Hindlimb muscle (tissue), 1 donor: ENCODE measurements around the gene EIF2S2. TPM values are rescaled to one million over a fixed set of nuclear protein-coding genes. Genes with fewer than 3 reads are reported as not detected.

ENCODE experiments used
- DNase-seq: peaks from one replicate; pipeline ENCODE4 v3.0.0-alpha.2; 2013
- polyA plus RNA-seq: library from polyadenylated mRNA; unstranded; fragments of 120-200 nt; gene quantifications from one replicate; pipeline ENCODE4 v1.2.1, GENCODE V29; 2013; ENCODE audit not compliant: insufficient read length

EIF2S2 gene
- polyA plus RNA-seq, 1 donor, result 41.2 TPM

DNA sequence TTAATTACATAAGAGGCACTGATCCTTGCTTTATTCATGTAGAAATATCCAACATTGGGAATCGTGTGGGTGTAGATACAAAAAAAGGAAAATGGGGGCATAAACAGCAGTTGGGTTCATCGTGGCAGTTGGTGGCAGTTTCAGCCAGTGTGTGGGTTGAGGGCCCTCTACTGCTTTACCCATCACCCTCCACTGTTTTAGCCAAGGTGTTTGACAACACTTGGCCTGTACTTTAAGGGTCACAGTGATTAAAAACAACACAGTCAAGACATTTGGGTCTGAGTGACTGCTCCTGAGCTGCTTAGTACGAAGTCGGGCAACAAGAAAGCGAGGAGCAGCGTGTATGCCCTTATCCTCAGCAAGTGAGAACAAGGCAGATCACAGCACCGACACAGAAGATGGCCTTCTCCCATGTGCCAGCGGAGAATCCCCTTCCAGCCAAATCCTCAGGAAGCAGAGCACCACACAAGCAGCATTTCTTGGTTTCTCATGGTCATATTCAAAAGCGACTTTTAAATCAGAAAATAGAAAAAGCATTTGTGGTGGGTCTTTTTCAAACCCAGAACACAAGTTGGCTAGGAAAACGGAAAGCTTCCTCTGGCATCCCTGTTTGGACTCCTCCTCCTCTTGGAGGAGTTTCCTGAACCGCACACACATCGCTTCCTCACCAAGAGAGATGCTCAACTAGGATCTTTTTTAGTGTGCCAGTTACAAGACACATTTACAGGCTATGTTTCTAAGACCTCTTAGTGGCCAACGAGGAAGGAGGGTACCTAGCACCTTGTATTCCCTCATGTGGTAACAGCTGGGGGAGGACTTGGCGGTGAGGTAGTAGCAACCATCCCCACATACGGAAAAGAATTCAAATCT lies 23.5 kb downstream of the EIF2S2 start:
- no peak for DNase-seq

DNA sequence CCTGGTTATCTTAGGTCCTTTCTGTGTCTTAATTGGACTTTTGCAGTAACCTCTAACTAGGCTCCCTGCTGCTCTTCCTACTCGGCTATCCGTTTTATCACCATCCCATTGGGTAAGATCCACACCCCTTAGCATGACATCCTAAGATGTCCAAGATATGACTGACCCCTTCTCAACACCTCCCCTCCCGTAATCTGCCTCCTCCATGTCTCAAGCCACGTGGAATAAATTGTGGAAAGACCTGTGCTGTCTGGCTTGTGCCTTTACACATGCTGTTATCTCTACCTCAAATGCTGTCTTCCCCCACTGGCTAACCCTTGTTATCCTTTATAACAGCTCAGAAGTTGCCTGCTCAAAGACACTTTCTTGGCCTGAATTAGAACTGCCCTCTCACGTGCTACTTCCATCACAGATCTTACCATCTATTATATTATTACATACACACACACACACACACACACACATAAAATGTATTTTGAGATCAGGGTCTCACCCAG lies 26.5 kb downstream of the EIF2S2 start:
- DNase-seq, result no peak

DNA sequence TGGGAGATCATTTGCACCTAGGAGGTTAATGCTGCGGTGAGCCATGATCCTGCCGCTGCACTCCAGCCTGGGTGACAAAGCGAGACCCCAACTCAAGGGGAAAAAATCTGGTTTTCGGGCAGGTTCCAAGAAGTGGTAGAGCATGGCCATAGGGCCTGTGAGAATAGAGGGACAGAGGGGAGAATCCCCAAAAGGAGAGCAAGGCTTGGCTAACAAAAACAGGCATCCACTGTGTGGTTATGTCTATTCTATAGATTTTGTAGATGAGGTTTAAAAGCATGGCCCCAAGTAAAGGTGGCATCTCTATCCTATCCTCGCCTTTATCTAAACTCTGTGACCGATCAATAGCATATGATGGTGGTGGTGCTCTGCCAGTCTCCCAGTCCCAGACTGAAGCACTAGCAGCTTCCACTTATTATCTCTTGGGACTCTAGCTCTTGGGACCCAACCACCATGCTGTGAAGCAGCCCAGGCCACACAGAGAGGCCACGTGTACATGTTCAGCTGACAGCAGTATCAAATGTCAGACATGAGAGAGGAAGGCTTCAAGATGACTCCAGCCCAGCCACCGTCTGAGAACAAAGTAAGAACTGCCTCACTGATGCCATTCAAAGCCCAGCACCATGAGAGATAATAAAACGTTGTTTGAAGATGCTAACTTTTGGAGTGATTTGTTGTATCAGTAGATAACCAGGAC lies 27.7 kb downstream of the EIF2S2 start:
- no peak for DNase-seq

DNA sequence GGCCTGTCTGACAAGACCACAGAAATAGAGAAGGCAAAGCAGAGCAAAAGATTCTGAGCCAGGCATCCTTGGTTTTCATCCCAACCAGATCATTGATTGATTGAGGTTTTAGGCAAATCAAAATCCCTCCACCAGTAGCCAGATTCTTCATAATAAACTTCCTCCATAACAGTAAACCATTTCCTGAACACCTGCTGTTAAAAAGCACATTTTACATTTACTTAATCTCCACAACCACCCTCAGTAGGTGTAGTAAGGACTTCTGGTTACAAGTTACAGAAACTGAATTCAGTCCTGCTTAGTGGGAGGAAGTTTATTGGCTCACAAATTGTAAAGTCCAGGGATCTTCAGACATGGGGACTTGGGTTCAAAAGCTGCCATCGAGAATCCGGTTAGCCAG lies 28.3 kb downstream of the EIF2S2 start:
- DNase-seq, result no peak

DNA sequence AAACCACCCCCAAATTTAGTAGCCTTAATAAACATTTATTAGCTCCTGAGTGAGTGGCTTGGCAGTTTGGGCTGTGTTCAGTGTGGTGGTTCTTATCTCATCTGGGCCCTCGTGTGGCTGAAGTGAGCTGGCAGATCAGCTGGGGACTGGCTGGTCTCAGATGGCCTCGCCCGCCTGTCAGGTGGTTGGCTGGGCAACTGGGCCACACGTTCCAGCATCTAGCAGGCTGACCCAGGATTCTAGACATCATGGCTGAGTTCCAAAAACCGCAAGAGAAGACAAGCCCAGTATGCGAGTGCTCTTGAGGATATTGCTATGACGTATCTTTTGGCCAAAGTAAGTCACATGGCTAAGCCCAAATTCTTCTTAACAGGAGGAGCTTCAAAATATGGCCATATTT lies 28.9 kb downstream of the EIF2S2 start:
- DNase-seq, result peak; percentile 29

DNA sequence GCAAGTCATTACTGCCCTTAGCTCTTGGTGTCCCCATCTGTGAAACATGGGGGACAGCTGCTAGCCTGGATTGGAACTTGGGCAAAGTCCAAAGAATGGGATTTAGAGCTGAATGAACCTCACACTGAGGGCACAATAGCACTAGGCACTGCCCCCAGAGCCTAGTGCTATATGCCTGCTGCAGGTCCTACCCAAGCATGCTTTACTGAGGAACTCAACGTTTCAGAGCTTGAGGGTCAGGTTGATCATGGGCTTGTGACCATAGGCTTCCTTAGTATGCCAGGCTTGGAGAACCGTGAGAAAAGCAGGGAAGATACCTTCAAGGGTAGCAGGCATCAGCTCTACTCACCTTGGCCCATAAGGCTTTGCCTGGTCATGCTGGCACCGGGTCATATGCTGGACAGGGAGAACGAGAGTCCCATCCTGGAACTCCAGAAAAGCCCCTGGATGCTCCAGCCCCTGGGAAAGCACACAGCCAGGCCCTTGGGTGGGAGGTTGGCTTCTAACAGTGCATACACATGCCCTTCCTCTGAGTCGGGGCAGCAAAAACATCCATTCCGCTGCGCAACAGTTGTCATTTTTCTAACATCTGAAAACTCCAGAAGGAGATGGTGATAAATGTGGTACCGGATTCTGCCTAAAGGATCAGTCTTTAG lies 29.7 kb downstream of the EIF2S2 start:
- DNase-seq, result no peak

DNA sequence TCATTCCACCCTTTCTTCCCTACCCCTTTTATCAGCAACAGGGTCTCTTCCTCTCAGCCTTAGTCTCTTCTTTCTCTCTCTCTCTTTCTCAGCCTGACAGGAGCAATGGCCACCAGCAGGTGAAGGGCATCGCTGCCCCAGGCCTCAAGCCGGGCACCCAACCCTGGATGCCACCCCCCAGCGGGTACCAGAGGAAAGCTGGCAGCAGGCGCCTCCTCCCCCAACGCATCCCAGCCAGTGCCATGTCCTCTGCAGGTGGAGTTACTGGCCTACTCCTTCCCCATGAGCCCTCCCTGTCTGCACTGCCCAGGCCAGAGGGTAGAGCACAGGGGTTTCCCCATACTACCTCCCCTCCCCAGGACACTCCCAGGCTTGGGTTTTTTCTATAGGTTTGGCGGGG lies 32.2 kb downstream of the EIF2S2 start:
- DNase-seq, result no peak

DNA sequence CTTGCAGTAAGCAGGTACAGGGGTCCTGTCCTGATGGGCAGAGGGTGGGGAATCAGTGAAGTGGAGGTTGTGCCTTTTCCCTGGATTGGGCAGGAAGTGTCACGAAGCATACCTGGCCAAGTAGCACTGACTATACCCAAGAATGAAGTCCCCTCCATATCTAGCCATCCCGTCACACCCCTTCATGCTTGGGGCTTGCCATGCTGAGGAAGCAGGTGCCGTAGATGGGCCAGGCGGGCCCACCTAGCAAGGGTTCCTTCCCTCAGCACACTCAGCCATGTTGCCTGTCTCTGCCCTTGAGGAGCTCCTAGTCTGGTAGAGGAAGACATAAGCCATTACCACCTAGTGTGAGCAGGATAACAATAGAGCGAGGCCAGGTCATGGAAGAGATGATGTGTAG lies 33.5 kb downstream of the EIF2S2 start:
- no peak for DNase-seq

DNA sequence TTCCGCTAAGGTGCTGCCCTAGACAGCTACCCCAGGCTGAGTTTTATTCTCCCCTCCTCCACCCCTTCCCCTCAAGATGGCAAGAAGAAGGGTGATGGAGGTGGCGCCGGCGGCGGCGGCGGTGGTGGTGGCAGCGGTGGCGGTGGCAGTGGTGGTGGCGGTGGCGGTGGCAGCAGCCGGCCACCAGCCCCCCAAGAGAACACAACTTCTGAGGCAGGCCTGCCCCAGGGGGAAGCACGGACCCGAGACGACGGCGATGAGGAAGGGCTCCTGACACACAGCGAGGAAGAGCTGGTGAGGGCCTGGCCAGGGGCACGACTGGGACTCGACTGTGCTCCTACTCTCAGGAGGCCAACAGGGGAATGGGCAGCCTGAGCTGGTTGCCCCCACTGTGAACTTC lies 35.1 kb downstream of the EIF2S2 start:
- DNase-seq, result no peak

DNA sequence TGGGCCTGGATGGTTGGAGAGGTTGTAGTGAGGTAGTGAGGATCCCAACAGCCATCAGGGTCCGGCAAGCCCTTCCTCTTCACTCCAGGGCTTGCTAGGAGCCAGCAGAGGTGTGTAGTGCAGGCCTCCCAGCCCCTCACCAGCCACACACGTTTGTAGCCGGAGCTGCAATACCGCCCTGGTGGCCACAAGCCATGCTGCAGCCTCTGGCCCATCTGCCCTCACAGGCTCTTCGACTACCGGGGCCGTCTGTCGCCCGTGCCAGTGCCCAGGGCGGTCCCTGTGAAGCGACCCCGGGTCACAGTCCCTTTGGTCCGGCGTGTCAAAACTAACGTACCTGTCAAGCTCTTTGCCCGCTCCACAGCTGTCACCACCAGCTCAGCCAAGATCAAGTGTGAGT lies 36.4 kb downstream of the EIF2S2 start:
- no peak for DNase-seq

DNA sequence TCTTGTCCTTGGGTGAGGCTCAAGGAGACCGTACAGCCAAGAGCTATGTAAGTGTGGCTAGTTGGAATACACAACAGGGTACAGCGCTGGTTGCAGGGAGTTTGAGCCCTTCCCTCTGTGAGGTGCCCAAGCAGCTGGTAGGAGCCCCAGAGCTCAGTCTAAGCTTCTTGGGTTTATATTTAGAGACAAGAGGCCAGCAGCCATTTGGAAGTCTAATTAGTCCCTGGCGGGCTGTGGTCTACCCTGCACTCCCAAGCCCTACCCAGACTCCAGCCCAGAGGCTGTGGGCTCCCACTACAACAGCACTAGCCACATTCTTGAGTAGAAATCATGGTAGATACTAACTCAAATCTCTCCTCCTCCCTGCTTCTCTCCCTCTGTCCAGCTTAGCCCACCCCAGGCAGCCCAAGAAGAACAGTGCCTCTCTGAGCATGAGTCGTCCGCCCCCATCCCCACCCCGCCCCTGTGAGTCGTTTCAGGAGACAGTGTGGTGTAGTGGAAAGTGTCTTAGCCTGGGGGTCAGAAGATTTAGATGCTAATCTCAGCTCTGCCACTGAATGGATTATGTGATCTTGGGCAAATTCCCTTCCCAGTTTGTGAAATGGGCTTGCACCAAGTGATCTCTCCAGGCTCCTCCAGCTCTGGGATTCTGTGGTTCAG lies 37.8 kb downstream of the EIF2S2 start:
- no peak for DNase-seq

DNA sequence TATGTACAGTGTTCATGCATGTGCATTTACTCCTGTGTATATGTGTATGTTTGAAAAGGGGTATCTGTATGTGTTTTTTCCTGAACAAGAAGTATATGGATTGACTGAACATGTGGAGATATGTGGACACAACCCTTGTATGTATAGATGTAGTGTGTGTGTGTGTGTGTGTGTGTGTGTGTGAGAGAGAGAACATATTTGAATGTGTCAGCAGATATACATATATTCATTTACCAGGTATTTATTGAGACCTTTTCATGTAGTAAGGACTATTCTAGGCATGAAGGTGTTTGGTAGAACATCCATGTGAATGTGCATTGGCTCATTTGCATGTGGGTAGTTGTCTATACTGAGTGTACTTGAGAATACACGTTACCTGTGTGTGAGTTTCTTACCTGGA lies 39.3 kb downstream of the EIF2S2 start:
- DNase-seq, result no peak

DNA sequence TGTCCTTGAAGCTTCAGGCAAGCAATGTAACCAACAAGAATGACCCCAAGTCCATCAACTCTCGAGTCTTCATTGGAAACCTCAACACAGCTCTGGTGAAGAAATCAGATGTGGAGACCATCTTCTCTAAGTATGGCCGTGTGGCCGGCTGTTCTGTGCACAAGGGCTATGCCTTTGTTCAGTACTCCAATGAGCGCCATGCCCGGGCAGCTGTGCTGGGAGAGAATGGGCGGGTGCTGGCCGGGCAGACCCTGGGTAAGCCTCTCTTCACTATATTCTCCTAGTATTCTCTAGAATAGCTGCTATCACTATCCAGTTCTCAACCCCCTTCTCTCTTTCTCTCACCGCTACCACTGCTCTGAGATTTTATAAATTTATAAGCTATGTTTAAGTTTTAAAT lies 40.0 kb downstream of the EIF2S2 start:
- DNase-seq, result no peak

DNA sequence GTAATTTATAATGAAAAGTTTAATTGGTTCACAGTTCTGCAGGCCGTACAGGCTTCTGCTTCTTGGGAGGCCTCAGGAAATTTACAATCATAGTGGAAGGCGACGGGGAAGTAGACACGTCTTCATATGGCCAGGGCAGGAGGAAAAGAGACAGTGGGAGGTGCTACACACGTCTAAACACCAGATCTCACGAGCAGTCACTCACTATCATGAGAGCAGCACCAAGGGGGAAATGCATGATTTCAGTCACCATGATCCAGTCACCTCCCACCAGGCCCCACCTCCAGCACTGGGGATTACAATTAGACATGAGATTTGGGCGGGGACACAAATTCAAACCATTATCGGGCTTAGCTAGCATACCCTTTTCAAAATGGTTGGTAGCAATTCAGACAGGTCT lies 41.2 kb downstream of the EIF2S2 start:
- DNase-seq, result no peak

DNA sequence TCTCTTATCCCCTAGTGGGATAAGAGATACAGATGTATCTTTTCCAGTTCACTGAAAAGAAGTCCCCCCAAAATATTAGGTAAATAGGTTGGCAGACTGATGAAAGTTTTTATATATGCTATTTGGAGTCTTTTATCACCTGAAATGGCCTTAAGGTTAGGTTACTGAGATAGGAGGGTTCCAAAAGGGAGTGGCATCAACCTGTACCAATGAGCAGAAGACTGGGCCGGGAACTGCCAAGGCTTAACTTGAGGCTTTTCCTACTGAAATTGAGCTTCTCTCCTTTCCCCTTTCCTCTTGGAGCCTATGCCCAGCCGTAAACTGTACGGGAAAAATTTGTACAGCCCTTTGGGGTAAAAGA lies 42.0 kb downstream of the EIF2S2 start:
- DNase-seq, result no peak

DNA sequence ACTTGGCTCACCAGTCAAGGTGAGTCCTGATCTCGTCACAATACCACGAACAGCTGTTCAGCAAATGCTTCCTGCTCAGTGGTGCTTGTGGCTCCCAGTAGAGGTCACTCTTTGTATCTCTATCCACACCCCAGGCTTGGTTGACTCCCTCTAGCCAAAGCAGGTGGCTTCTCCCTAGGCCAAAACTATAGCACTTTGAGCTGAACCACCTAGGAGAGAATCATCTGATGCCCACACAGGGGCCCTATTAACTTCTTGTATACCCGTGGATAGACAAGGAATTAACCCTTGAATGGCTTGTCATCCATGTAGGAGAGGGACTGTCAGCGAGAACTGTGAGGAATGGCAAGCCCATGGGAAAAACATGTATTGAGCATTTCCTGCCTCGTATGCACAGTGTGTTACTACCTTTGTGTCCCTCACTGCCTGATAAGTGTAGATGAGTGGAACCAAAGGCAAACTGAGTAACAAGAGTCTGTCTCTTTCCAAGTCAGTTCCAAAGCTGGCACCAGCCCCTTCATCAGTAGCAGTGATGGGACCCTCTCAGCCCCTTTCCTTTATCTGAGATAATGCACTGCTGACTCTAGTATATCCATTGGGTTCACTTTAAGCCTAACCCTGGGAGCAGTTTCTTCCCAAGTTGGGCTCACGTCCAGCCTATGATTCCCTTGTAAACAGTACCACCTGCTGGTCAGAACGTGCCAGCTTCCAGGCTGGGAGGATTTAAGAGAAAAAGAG lies 42.5 kb downstream of the EIF2S2 start:
- peak; percentile 85 for DNase-seq

DNA sequence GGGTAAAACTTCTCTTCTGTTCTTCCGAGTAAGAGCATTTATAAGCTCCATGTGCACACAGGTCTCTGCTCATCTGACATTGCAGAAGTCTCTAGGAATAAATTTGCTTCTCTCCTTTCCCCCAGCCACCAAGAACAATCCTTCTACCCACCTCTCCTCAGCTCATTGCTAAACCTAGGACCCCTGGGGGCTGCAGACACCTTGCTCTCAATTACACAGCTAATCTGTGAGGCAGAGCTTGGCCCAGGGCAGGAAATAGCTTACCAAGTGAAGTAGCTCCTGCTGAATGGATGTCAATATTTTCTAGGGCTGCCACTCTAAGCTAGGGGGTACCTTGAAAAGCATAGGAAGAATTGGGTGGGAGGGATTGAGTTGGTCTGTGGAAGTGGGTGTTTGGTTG lies 44.0 kb downstream of the EIF2S2 start:
- no peak for DNase-seq

DNA sequence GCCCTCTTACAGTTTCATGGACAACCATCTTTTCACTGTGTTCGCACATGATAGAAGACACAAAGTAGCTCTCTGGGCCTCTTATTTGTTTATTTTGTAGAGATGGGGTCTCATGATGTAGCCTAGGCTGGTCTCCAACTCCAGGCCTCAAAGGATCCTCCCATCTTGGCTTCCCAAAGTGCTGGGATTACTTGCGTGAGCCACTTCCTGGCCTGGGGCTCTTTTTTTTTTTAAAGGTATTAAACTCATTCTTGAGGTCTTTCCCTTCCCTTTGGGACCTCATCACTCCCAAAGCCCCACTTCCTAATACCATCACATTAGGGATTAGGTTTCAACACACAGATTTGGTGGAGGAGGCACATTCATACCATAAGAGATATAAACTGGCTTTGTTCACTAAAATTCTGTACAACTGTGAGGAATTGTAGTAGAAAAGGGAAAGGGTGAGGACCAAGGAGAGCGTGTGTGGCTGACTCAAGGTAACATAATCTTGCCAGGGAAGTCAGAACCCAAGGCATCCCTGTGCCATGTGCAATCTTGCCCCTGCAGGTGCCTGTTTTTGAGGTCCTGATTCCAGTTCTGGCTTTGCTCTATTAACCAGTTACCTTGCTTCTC lies 45.5 kb downstream of the EIF2S2 start:
- DNase-seq, result peak; percentile 48

DNA sequence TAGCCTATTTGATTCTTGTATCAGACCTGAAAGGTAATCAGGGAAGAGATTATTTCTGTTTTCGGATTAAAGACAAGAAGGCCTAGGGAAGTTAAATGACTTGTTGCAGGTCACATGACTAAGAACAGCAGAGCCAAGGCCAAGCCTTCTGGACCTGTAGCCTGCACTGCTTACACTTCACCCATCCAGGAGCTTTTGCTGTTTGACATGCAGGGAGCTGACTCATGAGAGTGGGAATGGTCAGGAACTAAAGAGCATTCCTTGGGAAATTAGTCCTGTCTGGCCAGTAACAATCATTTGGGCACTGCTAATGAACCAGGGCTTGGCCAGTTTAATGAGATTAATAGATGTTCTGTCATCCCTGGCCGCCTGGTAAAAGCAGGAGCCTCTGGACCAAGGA lies 46.8 kb downstream of the EIF2S2 start:
- DNase-seq, result no peak

DNA sequence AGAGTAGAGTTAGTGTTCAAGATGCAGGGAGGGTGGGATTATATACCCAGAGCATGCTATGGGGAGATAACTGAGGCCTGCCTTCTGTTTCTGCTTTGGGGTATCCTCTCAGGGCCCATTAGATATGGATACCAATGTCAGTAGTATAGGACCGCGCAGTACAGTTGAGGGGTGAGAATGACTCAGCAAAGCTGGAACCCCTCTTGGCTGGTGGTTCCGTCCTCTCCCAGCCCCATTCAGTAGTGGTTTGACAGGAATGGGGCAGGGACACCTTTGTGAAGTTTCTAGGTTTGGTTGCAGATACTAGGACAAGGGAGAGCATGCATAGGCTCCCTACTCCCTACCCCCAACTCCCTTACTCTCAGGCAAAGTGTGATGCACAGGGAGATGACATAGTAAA lies 47.8 kb downstream of the EIF2S2 start:
- DNase-seq, result no peak

DNA sequence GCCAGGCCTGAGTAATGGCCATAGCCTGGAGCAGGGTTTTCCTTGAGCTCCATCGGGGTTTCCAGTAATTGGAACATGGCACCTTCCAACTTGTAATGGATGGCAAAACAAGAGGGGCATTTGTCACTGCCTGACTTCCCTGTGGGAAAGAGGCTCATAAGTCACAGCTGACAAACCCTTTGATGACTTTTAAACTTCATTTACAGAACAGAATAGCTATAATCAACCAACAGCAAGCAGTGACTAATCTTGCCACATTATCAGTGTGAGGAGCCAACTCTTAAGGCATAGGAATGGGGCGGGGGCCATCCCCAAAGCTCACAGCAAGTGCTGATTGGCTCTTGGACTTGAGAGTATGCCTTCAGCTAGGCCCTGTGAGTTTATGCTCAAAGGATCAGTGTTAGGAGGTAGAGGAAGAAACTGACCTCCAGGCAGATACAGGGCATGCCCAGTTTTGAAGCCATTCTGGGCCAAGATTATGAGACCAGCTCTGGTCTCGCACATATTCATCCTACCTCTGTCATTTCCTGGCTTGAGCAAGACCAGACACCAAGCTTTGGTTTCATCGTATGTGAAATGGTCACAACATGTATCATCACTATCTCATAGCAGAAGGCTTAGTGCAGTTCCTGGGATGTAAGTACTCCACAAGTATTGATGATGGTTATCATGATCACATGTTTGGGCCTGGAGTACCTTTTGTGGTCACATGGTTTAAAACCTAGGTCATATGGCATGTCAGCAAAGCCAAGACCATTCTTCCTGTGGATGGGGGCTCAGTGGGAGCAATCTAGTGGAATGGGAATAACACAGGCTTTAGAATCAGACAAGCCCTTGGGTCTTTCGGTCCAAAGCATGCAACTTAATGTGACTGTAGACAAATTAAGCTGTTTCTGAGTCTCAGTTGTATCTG lies 49.2 kb downstream of the EIF2S2 start:
- no peak for DNase-seq
